ENCODE data around the gene AIRE.

- no peak for TF ChIP-seq CTCF (IDR thresholded peaks at IDR 0.05)
- no peak for TF ChIP-seq EZH2 (IDR thresholded peaks at IDR 0.05)
These were observed 30.1 kb upstream of the AIRE start for GRCh38 chr21:44255511-44255981.
